ENCODE data around the gene MGAT4C. TPM values are rescaled to one million over a fixed set of nuclear protein-coding genes. Genes with fewer than 3 reads are reported as not detected.

The MGAT4C gene
- total RNA-seq, 3 donors from 2014 or later: 0.17 to 0.73 (median 0.35) TPM

DNA sequence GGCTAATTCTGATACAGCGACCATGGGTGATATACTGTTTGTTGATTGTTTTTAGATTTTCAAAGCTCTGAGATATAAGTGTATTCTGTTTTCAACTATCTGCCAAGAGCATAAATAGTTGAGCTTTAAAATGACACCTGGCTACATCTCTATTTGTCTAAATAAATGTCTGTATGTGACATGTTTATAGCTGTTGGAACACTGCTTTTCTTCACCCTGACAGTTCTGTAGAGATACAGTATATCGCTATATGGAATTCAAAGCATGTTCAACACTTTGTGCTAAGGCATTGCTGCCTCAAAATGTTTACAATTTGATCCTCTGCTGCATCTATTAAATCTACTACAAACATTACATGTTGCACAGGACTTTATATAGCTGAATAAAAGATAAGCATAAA is 27.4 kb upstream of the MGAT4C start:
- intact Hi-C loops (cut with DNase I, micrococcal nuclease): no loop called here
- DNase-seq (no peak), ATAC-seq (no peak)
- H3K4me3 ChIP-seq: no peak overlapping the region
- no peaks in the 10 kb centered on the region for H3K36me3 ChIP-seq (ENCODE audit: low read depth)
- H3K4me1 ChIP-seq (ENCODE audit: low read depth): no peaks in the 10 kb centered on the region
- TF ChIP-seq CTCF (IDR thresholded peaks at IDR 0.05): no peak
- H3K9me3 ChIP-seq: no peaks in the 10 kb centered on the region

GRCh38 chr12:86275356-86275755 is 19.2 kb upstream of the MGAT4C start:
- no peak for TF ChIP-seq CTCF (IDR thresholded peaks at IDR 0.05)
- no peaks in the 10 kb centered on the region for H3K4me1 ChIP-seq (ENCODE audit: low read depth)
- intact Hi-C loops (cut with DNase I, micrococcal nuclease): no loop called here
- no peaks in the 10 kb centered on the region for H3K9me3 ChIP-seq
- no peak for ATAC-seq
- no peak for DNase-seq
- no peak overlapping the region for H3K4me3 ChIP-seq
- H3K36me3 ChIP-seq (ENCODE audit: low read depth): no peaks in the 10 kb centered on the region

DNA sequence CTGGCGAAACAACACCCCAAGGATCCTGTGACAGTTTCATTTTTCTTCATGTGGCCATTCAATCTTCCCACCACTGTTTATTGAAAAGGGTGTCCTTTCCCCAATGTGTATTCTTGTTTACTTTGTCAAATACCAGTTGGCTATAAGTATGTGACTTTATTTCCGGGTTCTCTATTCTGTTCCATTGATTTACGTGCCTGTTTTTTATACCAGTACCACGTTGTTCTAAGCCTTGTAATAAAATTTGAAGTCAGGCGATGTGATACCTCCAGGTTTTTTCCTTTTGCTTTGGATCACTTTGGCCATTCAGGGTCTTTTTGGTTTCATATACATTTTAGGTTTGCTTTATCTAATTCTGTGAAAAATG is 9.1 kb upstream of the MGAT4C start:
- ATAC-seq (peak; percentile 54), DNase-seq (no peak)
- intact Hi-C loops (cut with DNase I, micrococcal nuclease): no loop called here
- no peaks in the 10 kb centered on the region for H3K9me3 ChIP-seq
- TF ChIP-seq CTCF (IDR thresholded peaks at IDR 0.05): no peak
- H3K36me3 ChIP-seq (ENCODE audit: low read depth): no peaks in the 10 kb centered on the region
- H3K4me3 ChIP-seq: no peak overlapping the region
- H3K4me1 ChIP-seq (ENCODE audit: low read depth): no peaks in the 10 kb centered on the region

DNA sequence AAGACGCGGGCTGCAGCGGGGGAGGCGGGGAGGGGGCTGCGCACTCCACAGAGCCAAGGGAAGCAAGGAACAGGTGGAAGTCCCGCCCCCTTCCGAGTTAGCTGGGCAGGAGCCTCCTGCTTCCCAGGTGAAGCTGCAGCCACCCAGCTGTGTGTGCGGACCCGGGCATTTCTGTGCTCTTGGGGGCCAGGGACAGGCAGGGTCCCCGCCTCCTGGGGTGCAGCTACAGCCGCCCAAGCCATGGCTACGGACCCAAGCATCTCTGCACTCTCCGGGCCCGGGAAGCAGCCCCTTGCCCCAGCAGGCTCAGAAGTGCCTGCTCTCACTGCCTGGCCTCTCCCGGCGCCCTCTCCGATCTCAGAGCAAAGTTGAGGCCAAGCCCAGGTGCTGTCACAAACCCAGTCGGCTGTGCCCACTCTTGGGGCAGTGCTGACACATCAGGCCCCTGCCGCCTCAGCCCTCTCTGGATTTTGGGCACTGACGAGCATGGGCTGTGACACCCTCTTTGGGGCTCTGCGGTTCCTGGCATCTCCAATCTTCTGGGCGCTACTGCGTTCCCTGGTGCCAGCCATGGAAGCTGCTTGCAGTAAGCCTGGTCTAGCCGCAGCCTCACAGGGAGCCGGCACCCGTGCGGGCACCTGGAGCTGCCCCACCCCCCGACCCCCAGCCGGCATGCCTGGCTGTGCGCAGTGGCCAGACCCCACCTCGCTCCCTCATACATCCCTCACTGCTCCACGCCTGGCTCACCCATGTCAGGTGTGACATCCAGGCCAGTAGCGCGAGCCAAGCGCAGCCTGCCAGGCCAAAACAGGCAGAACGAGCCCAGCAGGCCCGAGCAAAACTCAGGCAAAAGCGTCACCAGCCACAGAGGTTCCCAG is 8.5 kb upstream of the MGAT4C start:
- Histone ChIP-seq H3K36me3 (ENCODE audit: low read depth) (no peaks in the 10 kb centered on the region), H3K4me1 (ENCODE audit: low read depth) (no peaks in the 10 kb centered on the region), H3K9me3 (no peaks in the 10 kb centered on the region), H3K4me3 (no peak overlapping the region)
- DNase-seq (peak; percentile 51 to 60 (median 52)), ATAC-seq (peak; percentile 85)
- intact Hi-C loops (cut with DNase I, micrococcal nuclease): no loop called here
- no peak for TF ChIP-seq CTCF (IDR thresholded peaks at IDR 0.05)

DNA sequence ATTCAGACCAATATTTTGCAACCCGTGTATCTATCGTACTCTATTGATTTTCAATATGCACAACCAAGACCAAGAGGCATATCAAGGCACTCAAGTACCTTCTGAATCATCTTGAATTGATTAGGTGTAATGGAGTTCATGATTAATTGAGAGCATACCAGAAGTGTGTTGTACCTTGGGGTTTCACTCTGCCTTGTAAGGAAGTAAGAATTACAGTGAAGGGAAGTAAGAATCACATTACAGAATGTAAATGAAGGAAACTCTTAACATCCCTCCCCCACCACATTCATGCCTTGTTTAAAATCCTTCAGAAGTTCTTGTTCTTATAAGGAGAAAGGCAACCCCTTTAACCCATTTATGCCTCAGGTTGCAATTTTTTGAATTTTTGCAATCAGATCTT is 5.4 kb upstream of the MGAT4C start:
- no peak overlapping the region for H3K4me3 ChIP-seq
- intact Hi-C loops (cut with DNase I, micrococcal nuclease): no loop called here
- ATAC-seq (no peak), DNase-seq (no peak)
- H3K36me3 ChIP-seq (ENCODE audit: low read depth): no peaks in the 10 kb centered on the region
- no peak for TF ChIP-seq CTCF (IDR thresholded peaks at IDR 0.05)
- no peaks in the 10 kb centered on the region for H3K4me1 ChIP-seq (ENCODE audit: low read depth)
- no peaks in the 10 kb centered on the region for H3K9me3 ChIP-seq
